NCI-H1092 treated with DMSO at 0.1 percent for 48 hours (cell line): ENCODE data around the gene MAPK7.

Experiments used
- DNase-seq: peaks from one replicate; lab custom pipeline; 2025; lab: John Stamatoyannopoulos, UW

MAPK7 gene

DNA sequence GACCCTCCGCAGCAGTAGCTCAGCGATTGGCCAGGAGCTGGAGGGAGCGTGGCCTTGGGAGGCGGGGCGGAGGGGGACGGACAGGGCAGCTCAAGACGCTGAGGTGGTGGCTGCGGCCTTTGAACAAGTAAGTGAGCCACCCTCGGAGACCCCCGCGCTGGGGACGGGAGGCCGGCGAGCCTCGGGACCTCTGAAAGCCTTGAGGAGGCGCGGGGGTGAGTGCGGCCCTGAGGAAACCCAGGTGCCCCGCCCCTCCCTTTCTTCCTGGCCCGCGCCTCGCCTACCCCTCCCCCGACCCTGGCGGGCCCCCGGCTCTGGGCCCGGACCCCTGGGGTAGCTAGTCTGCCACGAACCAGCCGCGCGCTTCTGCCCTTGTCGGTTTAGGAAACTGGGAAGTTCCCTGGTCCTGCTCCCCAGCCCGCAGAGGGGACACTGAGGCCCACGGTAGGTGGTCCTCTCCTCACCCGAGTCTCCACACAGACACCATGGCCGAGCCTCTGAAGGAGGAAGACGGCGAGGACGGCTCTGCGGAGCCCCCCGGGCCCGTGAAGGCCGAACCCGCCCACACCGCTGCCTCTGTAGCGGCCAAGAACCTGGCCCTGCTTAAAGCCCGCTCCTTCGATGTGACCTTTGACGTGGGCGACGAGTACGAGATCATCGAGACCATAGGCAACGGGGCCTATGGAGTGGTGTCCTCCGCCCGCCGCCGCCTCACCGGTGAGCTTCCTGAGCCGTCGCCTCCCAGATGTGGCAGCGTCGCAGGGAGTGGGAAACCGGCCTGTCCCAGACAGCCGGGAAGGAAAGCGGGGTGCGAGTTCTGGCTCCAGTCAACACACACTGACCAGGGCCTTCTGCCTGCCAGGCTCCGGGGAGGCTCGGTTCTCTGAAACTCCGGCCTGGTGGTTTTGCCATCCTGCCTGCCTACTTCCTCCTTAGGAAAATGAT, at the start of gene MAPK7:
Gene MAPK7 (plus strand): TSS at position 83 of the 945 bp plus-strand sequence. CDS start 403 bp downstream, at position 486.
- no peak for DNase-seq

DNA sequence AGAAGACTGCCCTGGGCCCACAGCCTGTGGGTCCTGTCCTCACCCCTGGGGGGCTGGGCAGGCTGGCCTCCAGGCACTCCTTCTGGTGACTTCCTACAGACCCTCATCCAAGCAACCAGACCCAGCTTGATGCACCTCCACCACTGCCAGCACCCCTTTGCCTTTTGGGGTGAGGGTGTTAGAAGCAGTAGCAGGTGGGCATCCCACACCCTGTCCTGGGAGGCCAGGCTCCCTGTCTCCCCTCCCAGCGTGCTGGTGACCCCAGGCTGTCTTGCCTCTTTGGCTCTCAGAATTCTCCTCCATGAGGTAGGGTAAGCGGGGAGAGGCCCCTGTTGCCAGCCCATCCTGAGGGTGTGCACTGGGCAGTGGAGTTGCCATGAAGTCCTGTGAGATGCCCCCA, 49.2 kb upstream of the MAPK7 start:
- no peak for DNase-seq

DNA sequence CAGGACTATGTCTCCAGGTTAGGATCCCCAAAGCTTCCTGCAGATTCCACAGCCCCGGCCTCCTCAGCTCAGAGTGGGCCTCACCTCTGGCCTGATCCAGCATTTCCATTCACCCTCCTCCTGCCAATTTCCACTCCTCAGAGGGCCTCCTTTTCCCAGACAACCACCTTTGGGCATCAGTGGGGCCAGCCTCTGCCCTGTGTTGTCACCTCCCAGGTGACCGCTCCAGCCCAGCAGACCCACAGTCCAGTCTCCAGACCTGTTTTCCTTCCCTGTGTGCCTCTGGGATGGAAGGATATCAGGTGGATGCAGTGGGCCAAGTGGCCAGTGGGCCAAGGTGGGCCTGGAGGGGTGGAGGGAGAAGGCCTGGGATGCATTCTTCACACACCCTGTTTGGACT, 48.5 kb upstream of the MAPK7 start:
- no peak for DNase-seq

DNA sequence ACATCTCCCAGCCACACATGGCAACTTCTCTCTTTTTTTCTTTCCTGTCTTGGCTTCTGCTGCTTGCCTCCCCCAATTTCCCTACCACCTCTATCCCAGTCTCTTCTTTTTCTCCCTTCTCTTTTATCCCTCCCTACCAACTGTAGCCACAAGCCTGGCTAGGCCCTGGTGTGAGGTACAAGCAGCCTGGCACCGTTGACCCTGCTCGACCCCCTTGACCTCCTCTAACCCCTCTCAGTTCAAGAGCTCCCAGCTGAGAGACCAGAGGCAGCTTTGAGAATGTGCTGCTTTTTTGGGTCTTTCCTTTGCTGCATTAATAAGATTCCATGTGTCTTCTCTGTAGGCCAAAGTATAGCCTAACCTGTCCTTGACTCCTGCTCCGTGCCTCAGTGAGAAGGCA, 48.0 kb upstream of the MAPK7 start:
- no peak for DNase-seq

DNA sequence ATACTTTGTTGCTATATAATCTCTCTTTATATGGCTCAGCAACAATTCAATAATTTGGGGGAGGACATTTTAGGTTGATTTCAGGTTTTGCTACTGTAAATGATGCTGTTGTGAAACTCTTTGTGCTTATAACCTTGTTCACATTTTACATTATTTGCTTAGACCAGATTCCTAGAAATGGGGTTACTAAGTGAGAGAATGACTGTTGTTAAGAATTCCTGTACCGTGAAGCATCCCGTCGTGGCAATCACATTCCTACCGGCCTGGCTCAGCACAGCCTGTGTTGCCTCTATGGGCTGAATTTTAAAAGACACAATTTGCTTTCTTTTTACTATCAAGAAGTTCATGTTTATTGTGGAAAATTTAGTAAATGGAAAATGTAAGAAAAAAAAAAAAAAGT, 47.2 kb upstream of the MAPK7 start:
- DNase-seq, result no peak

DNA sequence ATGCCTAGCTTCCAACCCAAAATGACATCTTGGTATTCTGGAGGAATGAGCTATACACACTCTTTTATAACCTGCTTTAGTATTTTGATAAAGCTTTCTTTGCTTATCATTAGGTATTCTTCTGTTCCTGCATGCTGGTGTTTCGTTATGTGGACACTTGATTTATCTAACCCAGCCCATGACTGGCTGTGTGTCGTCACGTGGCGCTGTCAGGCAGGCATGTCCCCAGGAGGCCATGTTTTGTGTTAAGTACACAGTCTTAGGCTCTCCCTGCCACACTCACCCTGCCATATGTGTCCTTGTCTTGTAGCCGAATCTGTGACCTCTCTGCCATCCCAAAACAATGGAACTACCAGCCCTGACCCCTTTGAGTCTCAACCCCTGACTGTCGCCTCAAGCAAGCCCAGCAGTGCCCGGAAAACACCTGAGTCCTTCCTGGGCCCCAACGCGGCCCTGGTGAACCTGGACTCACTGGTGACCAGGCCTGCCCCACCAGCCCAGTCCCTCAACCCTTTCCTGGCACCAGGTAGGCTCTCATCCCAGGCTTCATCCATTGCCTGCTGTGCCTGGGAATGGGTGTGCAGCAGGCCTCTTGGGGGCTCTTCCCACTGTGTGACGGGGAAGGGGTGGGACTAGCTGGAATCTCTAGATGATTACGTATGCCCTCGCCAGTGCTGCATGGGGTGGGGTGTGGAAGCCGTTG, 46.6 kb upstream of the MAPK7 start:
- no peak for DNase-seq

DNA sequence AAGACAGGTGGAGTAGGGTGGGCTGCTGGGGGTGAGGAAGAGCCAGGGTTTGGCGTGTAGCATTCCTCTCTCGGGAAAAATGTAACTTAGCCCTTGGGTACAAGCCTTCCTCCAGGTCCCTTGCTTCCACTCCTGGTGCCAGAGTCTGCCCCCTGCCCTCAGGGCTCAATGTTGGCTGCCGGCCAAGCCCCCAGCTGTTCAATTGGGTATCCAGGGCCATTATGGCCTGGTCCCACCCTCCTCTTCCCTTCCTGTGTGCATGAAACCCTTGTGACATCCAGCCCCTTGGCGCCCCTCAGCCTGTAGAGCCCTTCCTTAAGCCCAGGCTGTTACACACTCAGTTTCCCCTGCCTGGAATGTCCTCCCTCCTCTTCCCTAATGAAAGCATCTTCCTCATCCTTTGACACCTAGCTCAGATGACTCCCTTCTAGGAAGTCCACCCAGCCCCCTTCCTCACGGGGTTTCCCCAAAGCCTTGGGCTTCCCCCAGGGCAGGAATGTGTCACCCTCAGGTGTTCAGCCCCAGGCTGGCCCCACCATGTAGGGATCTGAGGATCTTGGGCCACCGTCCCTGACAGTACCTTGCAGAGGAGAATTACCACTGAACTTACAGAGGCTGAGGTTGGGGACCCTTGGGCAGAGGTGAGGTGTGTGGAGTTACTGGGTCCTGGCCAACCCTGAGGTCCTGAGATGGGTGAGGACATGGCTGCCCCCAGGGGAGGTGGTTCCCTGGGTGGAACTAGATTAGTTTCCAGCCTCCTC, 45.7 kb upstream of the MAPK7 start:
- no peak for DNase-seq

DNA sequence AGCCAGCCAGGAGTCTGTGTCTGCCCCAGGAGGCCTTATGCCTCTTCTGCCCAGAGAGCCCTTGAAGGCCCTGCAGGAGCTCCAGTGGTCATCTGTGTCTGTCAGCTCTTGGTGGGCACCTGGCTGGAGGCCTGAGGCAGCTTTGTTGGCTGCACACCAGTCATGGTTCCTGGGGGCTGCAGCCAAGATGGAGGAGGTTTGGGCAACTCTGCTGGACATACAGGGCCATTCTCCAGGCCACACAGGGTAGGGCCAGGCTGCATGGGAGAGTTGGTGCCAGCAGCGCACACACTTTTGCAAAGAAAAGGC, 45.2 kb upstream of the MAPK7 start:
- DNase-seq, result no peak

DNA sequence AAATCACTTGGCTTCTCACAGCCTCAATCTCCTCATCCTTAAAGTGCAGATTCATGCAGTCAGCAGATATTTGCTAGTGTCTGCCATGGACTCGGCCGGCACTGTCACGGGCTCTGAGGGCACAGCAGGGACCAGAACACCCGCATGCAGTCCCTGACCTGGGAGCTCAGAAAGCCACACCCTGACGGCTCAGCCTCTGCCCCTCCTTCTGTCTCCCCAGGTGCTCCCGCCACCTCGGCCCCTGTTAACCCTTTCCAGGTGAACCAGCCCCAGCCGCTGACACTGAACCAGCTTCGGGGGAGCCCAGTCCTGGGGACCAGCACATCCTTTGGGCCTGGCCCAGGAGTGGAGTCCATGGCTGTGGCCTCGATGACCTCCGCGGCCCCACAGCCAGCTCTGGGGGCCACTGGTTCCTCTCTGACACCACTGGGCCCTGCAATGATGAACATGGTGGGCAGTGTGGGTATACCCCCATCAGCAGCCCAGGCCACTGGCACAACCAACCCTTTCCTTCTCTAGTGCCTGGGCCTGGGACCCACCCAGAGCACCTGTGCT, 44.5 kb upstream of the MAPK7 start:
- DNase-seq, result no peak

DNA sequence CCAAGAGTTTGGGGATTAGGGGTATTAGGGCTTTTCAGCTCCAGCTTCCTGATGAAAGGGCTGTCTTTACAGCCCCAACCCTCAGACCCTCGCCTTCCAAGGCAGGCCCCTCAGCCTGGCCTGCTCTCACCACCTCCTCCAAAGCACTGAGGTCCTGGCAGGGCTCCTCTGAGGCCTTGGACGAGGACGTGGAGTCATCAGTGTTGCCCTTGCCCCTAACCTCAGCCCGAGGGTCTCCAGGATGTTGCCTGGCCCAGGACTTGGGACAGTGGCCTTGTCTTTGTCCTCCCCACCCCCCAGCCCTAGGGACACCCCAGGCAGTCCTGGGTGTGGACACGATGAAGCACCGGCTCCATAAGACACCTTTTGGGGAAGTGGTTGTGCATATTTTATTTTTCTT, 44.0 kb upstream of the MAPK7 start:
- DNase-seq, result no peak

DNA sequence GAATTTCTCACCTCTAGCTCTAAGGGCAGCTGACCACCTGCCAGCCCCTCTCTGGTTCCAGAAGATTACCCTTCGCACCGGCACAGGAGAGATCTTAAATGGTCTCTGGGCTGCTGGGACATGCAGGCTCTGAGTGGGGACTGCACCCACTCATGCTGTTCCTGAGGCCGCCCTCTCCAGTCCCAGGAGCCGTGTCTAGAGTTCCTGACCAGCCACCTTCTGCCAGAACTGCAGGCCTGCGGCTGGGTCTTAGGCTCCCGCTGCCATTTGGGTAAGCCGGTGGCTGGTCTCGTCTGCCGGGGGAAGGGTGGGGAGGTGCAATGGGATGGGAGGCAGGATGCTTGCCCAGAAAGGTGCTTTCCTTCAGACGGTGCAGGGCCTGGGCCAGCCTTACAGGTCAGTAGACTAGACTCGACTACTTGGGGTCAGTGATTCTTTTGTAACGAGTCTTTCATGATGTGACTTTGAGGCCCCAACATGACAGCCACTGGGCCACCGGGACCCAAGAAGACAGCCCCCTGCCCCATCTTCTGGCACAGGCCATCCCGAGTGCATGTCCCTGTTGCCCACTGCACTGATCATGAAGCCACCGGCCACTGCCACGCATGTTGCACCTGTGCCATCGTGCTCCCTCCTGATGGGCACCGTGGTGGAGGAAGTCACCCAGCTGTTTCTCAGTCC, 42.2 kb upstream of the MAPK7 start:
- DNase-seq, result no peak

DNA sequence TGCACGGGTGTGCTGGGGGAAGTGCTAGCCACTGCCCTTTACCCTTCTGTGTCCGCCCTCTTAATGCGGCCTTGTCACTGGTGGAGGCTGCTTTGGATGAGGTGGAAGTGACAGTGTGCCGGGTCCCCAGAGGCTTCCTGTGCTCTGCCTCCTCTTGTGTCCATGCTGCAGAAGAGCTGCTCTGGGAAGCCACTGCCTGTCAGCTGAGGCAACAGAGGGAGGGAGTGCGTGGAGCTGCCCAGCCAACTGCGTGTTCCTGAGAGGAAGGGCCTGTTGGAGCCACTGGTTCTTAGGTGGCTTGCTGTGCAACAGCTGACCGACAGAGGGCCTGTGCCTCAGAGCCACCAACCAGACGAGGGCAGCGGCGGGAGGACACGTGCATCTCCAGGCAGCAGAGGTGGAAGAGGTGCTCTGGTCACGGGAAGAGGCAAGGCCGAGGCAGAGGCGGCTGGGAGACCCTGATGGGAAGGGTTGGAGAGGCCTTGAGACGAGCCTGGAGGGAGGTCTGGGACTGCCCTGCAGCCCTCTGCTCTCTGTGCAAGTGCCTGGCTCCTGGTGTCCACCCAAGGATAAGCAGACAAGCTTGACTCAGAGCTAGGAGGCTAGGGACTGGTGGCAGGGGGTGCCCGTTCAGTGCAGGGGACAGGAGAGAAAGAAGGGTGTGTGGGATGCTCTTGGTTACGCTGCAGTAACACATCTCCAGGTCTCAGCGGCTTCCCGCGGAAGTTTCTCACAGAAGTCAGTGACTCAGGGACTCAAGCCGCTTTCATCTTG, 41.2 kb upstream of the MAPK7 start:
- DNase-seq, result no peak

DNA sequence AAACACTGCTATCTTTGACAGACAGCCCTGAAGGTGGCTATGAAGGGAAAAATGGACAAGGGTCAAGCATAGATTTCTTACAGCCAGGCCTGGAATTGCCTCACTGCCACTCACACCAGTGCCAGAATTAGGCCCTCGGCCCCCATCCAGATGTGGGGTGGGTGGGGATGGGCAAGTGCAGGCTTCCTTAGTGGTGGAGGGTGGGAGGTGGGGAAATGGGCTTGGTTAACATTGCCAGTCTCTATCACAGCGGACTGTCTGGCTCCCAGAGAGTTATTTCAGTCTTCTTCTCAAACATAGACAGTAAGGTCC, 40.6 kb upstream of the MAPK7 start:
- DNase-seq, result no peak

DNA sequence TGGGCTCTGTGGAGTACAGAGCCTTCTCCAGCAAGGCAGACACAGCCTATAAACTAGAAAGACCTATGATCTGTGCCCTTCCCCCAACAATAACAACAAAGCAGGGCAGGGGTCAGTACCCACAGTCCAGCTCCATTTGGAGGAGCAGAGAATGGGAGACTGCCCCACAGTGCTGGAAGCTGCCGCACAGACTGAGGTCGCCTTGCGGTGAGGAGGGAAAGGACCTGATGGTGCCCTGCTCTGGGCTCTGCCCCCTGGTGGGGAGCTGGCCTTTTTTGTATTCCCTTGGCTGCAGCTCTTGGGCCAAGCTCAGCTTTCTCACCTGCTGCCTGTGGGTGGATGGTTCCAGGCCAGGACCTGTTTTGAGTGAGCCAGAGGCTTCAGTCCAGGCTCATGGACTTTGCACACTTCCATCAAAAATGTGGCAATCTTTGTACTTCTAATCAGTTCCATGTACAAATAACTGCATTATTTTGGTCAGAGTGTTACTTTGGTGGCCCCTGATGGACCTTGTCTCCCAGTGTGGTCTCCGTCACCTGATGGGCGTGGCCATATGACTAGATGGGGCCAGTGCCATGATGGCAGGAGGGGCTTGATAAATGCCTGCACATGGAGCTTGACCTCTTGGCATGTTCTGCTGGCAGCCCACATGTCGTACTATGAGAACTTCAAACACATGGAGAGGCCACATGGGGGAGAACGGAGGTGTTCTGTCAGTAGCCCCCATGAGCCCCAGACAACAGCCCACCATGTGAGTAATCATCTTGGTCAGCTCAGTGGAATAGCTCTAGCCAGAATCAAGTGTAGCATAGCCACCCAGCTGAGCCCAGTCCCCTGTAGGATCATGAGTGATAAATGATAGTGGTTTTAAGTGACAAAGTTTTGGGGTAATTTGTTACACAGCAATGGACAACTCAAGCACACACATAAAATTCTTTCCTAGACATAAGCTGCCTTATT, 40.0 kb upstream of the MAPK7 start:
- no peak for DNase-seq

DNA sequence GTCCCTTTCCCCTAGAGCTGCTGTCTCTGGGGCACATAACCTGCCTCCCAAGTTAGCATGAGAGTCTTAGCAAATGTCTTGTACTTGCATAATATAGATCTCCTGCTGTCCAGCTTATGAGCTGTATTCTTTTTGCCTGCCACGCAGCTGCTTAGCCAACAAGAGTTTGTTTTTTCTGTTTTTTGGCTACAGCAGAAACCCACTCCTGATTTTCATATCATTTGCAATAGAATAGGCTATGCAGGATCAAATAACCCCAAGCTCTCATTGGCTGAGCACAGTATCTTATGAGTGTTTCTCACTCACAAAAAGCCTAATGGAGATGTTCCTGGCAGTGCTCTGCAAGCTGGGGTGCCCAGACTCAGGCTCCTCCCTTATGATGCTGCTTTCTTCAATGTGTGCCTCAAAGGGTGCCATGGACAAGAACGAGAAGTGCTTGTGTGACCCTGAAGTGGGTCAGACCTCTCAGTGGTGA, 38.9 kb upstream of the MAPK7 start:
- DNase-seq, result no peak

DNA sequence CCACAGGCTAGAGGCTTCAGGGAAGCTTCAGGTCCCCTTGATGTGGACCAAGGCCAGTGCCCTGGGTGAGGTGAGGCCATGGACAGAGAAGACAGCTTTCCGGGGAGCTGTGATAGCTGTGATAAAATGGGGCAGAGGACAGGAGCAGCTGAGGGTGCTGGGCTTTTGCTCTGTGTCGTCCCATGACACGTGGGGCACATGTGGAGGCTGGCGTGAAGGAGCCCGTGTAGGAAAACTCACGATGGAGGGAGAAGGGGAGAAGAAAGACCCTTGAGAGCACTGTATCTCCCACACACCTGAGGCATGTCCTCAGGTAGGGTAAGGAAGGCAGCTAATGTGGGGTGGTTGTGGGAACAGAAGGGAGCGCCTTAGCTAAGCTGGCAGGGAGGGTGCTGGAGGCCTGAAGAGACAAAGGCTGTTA, 37.1 kb upstream of the MAPK7 start:
- DNase-seq, result no peak

DNA sequence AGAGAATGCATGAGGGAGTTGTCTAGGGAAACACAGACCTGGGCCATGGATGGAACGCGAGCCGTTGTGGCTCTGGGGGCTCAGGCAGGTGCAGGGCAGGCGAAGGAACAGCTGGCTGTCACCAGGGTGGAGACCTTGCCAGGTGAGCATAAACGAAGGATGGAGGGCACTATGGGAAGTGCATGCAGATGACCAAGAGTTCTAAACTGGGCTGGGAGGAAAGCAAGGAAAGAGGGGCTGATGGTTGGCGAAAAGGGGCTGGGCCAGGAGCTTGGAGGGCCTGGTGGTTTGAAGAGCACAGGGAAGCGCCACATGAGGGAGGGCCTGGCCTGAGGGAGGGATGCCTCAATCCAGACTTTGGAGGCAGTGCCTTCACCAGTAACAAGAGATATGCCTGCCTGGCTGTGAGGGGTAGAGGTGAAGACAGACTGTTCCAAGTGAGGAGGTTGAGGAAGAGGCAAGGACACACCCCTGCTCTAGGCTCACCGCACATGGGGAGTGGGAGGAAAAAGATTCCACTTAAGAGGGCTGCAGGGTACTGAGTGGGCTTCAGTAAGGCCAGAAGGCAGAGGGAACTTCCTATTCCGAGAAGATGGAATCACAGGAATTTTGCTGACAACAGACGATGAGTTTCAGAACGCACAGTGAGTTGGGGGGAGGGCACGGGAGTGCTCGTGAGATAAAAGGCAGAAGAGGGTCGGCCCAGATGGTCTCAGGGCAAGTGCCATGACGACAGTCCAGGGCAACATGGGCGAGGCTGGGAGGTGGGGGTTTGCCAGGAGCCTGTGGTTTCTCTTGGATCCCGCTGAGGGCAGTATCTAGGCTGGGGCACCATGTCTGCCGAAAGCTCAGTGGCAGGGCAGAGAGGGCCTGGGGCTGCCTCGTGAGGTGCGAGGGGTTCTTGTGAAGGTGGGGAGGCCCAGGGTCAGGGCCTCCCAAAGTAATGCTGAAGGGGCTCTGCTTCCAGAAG, 36.4 kb upstream of the MAPK7 start:
- no peak for DNase-seq

DNA sequence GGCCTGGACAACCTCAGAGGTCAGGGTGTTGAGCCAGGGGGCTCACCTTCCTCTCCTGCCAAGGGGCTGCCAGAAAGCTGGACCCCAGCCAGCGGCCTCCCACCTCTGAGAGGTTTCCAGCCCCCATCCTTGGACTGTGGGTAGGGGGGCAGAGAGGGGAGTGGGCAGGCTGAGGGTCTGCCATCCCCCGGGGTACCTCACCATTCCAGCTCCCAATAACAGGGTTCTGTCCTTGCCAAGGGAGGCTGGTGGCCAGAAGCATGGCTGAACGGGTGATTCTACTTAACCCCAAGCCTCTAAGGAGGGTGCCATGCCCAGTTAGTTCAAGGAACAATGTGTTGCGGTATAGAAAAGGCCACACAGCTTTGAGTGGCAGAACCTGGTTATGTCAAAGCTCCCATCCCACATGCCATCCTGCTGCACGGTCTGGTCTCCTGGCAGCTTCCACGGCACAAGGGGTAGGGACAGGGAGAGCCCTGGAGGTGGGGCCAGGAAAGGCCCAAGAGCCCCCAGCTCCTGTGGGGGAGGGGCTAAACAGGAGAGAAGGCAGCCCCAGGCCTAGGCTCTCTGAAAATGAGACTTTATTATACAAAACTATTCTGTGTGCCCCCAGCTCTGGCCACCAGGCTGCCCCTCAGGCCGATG, 35.6 kb upstream of the MAPK7 start:
- no peak for DNase-seq
